GM12864 (cell line): Measurements from ENCODE around the gene NFIA.

Experiments used
- DNase-seq: peaks from one replicate; pipeline ENCODE4 v3.0.0-alpha.2; 2011; ENCODE audit warnings: low read depth
- H3K4me3 ChIP-seq: 2 replicates; pipeline ENCODE4 v1.5.1; 2011; ENCODE audit warnings: mild to moderate bottlenecking, low read depth, low read length, control low read depth
- CTCF ChIP-seq: IDR thresholded peaks from 2 replicates; pipeline ENCODE4 v1.5.1; 2011; ENCODE audit warnings: low read depth, mild to moderate bottlenecking, moderate library complexity, low read length, control low read depth, inconsistent platforms; ENCODE audit errors: missing control alignments

Gene NFIA

GRCh38 chr1:61131248-61131647, 48.9 kb downstream of the NFIA start:
- DNase-seq: no peak
- H3K4me3 ChIP-seq: no peak overlapping the region
- TF ChIP-seq CTCF: no peak

- H3K4me3 ChIP-seq: no peak overlapping the region
- TF ChIP-seq CTCF: no peak
- DNase-seq: no peak
Observed at GRCh38 chr1:61131716-61132115, 49.4 kb downstream of the NFIA start.

- DNase-seq: no peak
- H3K4me3 ChIP-seq: no peak overlapping the region
- TF ChIP-seq CTCF: no peak
Observed at GRCh38 chr1:61132176-61132638, 49.8 kb downstream of the NFIA start.

DNA sequence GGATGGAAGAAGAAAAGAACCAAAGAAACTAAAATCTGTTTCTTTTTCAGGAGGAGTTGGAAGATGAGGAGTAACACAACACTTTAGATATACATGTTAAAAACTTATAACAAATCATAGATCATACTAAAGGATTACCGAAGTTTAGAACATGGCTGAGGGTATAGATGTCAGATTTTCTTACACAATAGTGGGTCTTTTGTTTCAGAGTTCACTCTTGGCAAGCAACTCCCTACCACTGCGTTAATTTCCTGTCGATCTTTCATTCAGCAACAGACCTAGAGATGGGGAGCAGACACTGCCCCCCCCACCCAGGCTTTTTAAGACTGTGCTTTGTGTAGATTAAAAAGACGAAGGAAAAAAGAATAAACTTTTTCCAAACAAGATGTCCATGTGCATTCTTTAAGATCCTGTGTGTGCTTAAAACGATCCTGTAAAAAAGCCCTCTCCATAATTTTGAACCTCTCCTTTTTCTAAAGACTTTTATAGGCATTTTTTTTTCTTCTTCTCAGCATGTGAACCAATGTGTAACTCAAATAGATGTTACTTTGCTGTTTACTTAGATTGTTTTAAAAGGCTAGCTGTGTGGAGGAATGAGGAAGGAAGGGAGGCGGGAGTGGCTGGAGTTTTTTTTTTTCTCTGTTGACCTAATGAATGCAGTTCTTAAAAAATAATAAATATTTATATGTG, 50.4 kb downstream of the NFIA start:
- no peak overlapping the region for H3K4me3 ChIP-seq
- TF ChIP-seq CTCF: no peak
- no peak for DNase-seq

GRCh38 chr1:61133335-61134019, 51.1 kb downstream of the NFIA start:
- H3K4me3 ChIP-seq: no peak overlapping the region
- DNase-seq: no peak
- TF ChIP-seq CTCF: no peak

GRCh38 chr1:61135291-61135690, 52.9 kb downstream of the NFIA start:
- no peak overlapping the region for H3K4me3 ChIP-seq
- no peak for TF ChIP-seq CTCF
- no peak for DNase-seq

GRCh38 chr1:61138305-61138704, 55.9 kb downstream of the NFIA start:
- H3K4me3 ChIP-seq: no peak overlapping the region
- no peak for TF ChIP-seq CTCF
- DNase-seq: no peak
